Activated CD4-positive, alpha-beta T cell treated with anti-CD3 and anti-CD28 coated beads, Interleukin-2, amount 50 U/mL, for 16 hours (primary cell): ENCODE measurements around the gene AICDA.
"Not testable (repeated sequence)": the region's sequence is repeated elsewhere in the genome, so short reads cannot be mapped to it uniquely, and the experiment has no call there.

ENCODE experiments used
- DNase-seq: peaks from one replicate; pipeline ENCODE4 v3.0.0-alpha.2; 2020

AICDA gene

GRCh38 chr12:8609061-8609570 is 3.5 kb downstream of the AICDA start:
- DNase-seq, result no peak

GRCh38 chr12:8606890-8607289 is 5.8 kb downstream of the AICDA start:
- no peak for DNase-seq

GRCh38 chr12:8605057-8605456 is 7.6 kb downstream of the AICDA start:
- DNase-seq, result no peak

- DNase-seq, result no peak
Observed at GRCh38 chr12:8603856-8604255, 8.8 kb downstream of the AICDA start.

GRCh38 chr12:8603286-8603685 is 9.4 kb downstream of the AICDA start:
- no peak for DNase-seq

GRCh38 chr12:8596561-8596960 is 16.1 kb downstream of the AICDA start:
- no peak for DNase-seq

- DNase-seq, result no peak
Observed at GRCh38 chr12:8594072-8594471, 18.6 kb downstream of the AICDA start.

- no peak for DNase-seq
Observed at GRCh38 chr12:8593246-8593645, 19.4 kb downstream of the AICDA start.

- DNase-seq, result no peak
Observed at GRCh38 chr12:8590842-8591545, 21.7 kb downstream of the AICDA start.

GRCh38 chr12:8589679-8590078 is 23.0 kb downstream of the AICDA start:
- no peak for DNase-seq

- DNase-seq, result not testable (repeated sequence)
Observed at GRCh38 chr12:8584478-8584877, 28.2 kb downstream of the AICDA start.

GRCh38 chr12:8584004-8584403 is 28.7 kb downstream of the AICDA start:
- no peak for DNase-seq

- DNase-seq, result no peak
Observed at GRCh38 chr12:8581098-8581784, 31.4 kb downstream of the AICDA start.

- no peak for DNase-seq
Observed at GRCh38 chr12:8577879-8578278, 34.8 kb downstream of the AICDA start.

- DNase-seq, result no peak
Observed at GRCh38 chr12:8572507-8572906, 40.2 kb downstream of the AICDA start.

- no peak for DNase-seq
Observed at GRCh38 chr12:8566525-8566924, 46.1 kb downstream of the AICDA start.

GRCh38 chr12:8566052-8566451 is 46.6 kb downstream of the AICDA start:
- DNase-seq, result not testable (repeated sequence)

- no peak for DNase-seq
Observed at GRCh38 chr12:8564656-8565055, 48.0 kb downstream of the AICDA start.

GRCh38 chr12:8563356-8563755 is 49.3 kb downstream of the AICDA start:
- DNase-seq, result no peak

- DNase-seq, result no peak
Observed at GRCh38 chr12:8562310-8562709, 50.3 kb downstream of the AICDA start.

- no peak for DNase-seq
Observed at GRCh38 chr12:8561011-8561410, 51.6 kb downstream of the AICDA start.

GRCh38 chr12:8559676-8560075 is 53.0 kb downstream of the AICDA start:
- no peak for DNase-seq

- DNase-seq, result no peak
Observed at GRCh38 chr12:8556531-8557097, 56.0 kb downstream of the AICDA start.
